Neural crest cell (in vitro differentiated cells): ENCODE measurements around the gene PRR16. TPM values are rescaled to one million over a fixed set of nuclear protein-coding genes. Genes with fewer than 3 reads are reported as not detected.

Experiments
- DNase-seq: peaks from one replicate; pipeline ENCODE4 v3.0.0; 2021; ENCODE audit warnings: low read depth, mixed read lengths, low spot score
- H3K27ac Mint-ChIP-seq: one replicate; pipeline ENCODE4 v1.8.0; 2021; ENCODE audit warnings: mild to moderate bottlenecking, mixed read lengths; ENCODE audit not compliant: unreplicated experiment
- H3K27me3 Mint-ChIP-seq: 2 replicates; pipeline ENCODE4 v1.8.0; 2021; ENCODE audit warnings: low read depth, mild to moderate bottlenecking, mixed read lengths
- H3K36me3 Mint-ChIP-seq: 2 replicates; pipeline ENCODE4 v1.8.0; 2021; ENCODE audit warnings: low read depth, mild to moderate bottlenecking, mixed read lengths
- H3K4me1 Mint-ChIP-seq: 2 replicates; pipeline ENCODE4 v1.8.0; 2021; ENCODE audit warnings: mixed read lengths
- H3K4me3 Mint-ChIP-seq: one replicate; pipeline ENCODE4 v1.8.0; 2021; ENCODE audit warnings: mild to moderate bottlenecking, mixed read lengths
- H3K9me3 Mint-ChIP-seq: 2 replicates; pipeline ENCODE4 v1.8.0; 2021; ENCODE audit warnings: mixed read lengths
- CTCF ChIP-seq: fragments of 200-600 bp; sonication (generic); conservative IDR thresholded peaks from 2 replicates; pipeline ENCODE4 v1.5.0; 2021; ENCODE audit warnings: antibody characterized with exemption, mild to moderate bottlenecking
- total RNA-seq: library from RNA; stranded (reverse); gene quantifications from 2 replicates; pipeline ENCODE4 v1.2.1, GENCODE V29; 2021

PRR16 gene
- total RNA-seq, 1 donor from 2014 or later: not detected

- DNase-seq: no peak
- no peaks in the 10 kb centered on the region for H3K9me3 Mint-ChIP-seq
- TF ChIP-seq CTCF: no peak
- H3K4me1 Mint-ChIP-seq: no peaks in the 10 kb centered on the region
- no peak overlapping the region for H3K27ac Mint-ChIP-seq
- no peaks in the 10 kb centered on the region for H3K27me3 Mint-ChIP-seq
- H3K4me3 Mint-ChIP-seq: no peak overlapping the region
- no peaks in the 10 kb centered on the region for H3K36me3 Mint-ChIP-seq
These were observed 271.0 kb downstream of the PRR16 start for GRCh38 chr5:120735076-120735475.
